Fibroblast of skin of scalp (primary cell): ENCODE data around the gene ZNG1C. TPM values are rescaled to one million over a fixed set of nuclear protein-coding genes. Genes with fewer than 3 reads are reported as not detected.
"Not testable (repeated sequence)": the region's sequence is repeated elsewhere in the genome, so short reads cannot be mapped to it uniquely, and the experiment has no call there.

ENCODE experiments used
- DNase-seq: peaks from one replicate; pipeline ENCODE4 v3.0.0-alpha.2; 2013
- polyA plus RNA-seq, 2 experiments: library from polyadenylated mRNA; unstranded; fragments of 120-200 nt; gene quantifications; one replicate each; pipeline ENCODE4 v1.2.1, GENCODE V29; 2013; ENCODE audit not compliant: insufficient read length in 2 of 2

ZNG1C gene
- polyA plus RNA-seq (2013, experiment 1 of 2; ENCODE audit: insufficient read length): 31.1 TPM
- 20.8 TPM for polyA plus RNA-seq (2013, experiment 2 of 2; ENCODE audit: insufficient read length)

GRCh38 chr9:68241683-68242082 is at the start of gene ZNG1C:
Gene ZNG1C (plus strand): TSS chr9:68241983. CDS start chr9:68242032, 49 bp downstream.
- DNase-seq: not testable (repeated sequence)

GRCh38 chr9:68242437-68242836 is 654 bp downstream of the ZNG1C start:
- DNase-seq: not testable (repeated sequence)

GRCh38 chr9:68281041-68281440 is 39.3 kb downstream of the ZNG1C start:
- DNase-seq: not testable (repeated sequence)

GRCh38 chr9:68302567-68302966 is 60.8 kb downstream of the ZNG1C start, which contains the start of gene FOXD4L3:
Gene FOXD4L3 (plus strand): TSS chr9:68302867. CDS start chr9:68302952, 85 bp downstream.
- DNase-seq: not testable (repeated sequence)

- not testable (repeated sequence) for DNase-seq
These were observed 62.0 kb downstream of the ZNG1C start for GRCh38 chr9:68303771-68304170.

DNA sequence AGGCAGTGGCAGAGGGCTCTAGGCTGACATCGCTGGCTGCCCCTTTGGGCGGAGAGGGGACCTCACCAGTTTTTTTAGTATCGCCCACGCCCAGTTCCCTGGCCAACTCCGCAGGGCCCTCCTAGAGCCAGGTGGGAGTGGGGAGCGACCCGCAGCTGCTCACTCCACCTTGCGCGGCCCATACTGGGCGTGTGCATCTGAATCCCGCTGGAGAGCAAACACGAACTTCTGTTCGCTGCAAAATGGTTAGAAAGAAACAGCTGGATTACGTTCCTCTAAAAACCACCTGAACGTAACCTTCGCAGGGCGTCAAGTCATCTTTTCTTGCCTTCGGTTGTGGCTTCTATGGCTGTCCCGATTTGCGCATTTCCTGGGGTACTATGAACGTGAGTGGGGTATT is 62.4 kb downstream of the ZNG1C start:
- not testable (repeated sequence) for DNase-seq

GRCh38 chr9:68304777-68305176 is 63.0 kb downstream of the ZNG1C start:
- not testable (repeated sequence) for DNase-seq

DNA sequence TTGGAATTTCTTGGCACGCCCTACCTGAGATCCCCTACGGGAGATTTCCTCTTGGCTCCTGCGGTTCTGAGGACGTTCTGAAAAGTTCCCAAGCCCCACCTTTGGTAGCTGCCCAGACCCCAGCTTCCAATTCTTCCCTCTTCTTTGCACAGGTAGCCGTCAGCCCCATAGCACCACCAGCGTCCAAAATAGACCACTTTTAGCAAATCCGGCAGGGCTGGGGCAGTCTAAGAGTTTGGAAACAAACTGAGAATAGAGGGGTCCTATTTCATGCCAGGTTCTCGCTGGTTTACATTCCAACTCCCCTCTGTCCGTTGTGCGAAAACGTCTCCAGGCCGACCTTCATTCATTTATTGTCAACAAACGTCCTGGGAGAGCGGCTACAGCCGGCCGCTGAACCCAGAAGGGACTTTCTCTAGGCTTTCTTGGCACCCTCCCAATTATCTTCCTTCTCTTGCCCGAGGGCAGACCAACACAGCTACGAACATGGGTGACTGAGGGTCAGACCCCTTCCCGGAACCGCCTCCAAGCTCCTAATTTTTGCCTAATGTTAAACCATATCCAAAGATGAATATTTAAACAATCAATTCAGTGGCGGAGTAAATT is 64.0 kb downstream of the ZNG1C start:
- not testable (repeated sequence) for DNase-seq

DNA sequence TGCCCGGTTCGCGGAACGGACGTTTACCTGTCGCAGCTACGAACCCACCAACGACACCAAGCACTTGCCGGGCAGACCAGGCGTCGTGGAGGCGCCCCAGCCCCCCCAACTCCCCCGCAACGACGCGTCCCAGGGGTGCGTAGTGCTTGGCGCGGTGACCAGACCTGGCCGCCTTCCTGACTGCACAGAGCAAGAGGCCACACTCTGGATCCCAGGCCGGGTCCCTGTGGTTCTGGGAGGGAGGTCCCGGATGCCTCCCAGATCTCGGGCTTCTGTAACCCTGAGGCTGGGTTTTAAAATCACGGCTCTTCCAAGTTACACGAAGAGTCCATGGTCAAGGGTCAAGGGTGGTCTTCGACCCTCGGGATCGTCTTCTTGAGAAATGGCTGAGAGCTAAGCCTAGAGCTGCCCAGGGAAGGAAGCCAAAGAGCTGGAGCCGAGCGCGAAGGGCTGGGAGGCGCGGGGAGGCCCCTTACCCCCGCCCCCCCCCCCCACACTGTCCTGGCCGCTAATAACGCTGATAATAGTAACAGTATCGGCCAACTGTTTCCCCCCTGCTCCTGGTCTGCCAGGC is 64.7 kb downstream of the ZNG1C start:
- DNase-seq: not testable (repeated sequence)

GRCh38 chr9:68307127-68307526 is 65.3 kb downstream of the ZNG1C start:
- not testable (repeated sequence) for DNase-seq

DNA sequence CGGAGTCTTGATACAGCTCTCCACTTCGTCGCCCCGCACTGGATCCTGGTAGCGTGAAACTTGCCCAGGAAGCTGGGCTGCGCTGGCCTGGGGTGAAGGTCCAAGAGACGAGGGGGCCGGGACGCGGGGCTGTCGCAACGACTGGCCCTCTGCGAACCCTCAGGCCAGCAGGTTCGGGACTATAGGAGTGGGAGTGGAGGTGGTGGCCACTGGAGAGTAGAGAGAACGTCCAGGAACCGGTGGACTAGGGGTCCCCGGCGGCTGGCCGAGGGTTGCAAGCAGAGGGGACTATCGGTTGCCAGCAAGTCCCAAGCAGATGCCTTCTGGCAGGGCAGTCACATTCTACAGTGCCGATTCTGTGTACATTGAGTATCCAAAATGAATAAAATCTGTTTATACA is 65.9 kb downstream of the ZNG1C start:
- not testable (repeated sequence) for DNase-seq

GRCh38 chr9:68311208-68311607 is 69.4 kb downstream of the ZNG1C start:
- DNase-seq: not testable (repeated sequence)

- not testable (repeated sequence) for DNase-seq
These were observed 76.4 kb downstream of the ZNG1C start for GRCh38 chr9:68318209-68318608.

DNA sequence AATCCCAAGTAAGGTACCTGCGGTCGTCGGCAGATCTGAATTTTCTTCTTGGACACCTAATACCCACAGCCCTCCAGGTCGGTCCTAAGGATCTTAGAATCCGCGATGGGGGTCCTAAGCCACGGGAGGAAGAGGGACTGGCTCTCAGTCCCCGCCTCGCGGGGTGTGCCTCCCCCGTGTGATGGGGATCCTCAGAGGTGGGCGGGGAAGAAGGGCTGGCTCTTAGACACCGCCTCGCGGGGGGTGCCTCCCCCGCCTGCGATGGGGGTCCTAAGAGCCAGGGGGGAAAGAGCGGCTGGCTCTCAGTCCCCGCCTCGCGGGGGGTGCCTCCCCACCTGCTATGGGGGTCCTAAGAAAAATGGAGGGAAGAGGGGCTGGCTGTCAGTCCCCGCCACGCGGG is 82.0 kb downstream of the ZNG1C start:
- DNase-seq: not testable (repeated sequence)

DNA sequence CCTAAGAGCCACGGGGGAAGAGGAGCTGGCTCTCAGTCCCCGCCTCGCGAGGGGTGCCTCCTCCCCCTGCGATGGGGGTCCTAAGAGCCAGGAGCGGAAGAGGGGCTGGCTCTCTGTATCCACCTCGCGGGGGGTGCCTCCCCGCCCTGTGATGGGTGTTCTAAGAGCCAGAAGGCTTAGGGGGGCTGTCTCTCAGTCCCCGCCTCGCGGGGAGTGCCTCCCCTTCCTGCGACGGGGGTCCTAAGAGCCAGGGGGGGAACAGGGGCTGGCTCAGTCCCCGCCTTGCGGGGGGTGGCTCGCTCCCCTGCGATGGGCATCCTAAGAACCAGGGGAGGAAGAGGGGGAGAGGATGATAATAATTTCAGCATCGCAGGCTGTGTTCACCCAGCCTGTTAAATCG is 82.7 kb downstream of the ZNG1C start:
- not testable (repeated sequence) for DNase-seq

DNA sequence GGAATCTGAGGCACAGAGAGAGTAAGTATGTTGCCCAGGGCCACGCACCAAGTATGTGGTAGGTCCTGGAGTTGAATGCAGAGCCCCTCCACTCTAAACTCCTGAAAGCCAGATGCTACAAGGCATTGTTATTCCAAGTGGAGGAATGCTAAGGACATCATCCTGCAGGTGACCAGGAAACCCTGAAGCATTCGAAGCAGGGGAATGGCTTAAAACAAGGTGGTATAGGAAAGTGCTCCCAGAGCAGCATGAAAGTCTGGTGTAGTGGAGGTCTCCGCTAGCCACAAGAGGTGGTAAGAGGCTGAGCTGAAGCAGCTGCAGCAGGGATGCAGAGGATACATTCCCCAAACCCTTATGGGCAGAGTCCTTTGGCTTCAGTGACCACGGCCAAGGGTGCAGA is 87.3 kb downstream of the ZNG1C start:
- DNase-seq: not testable (repeated sequence)

DNA sequence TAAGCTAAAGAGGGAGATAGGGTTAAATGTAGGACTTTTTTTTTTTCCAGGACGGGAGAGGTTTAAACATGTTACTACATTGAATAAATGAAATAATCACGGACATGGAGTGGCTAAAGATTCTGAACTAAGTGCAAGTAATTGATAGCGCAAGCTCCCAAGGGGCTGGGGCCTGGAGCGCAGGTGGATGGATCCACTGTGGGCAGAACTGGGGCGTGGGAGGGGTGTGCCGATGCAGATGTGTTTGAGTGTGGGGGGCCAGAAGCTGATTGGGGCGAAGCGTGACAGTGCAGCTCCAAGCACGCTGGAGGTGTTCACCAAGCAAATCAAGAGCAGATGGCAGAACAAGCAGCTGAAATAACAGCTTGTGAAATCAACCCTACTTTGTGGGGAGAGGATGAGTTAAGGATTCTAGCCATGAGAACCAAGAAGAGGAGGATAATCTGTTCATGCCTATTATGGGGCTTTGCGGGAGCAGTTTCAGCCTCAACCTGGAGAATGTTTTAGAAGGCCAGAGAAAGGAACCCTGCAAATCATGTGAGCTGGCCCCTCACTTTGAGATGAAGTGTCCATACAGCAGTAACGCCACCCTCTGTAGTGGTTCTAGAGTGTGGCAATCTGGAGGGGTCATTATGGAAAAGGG is 88.9 kb downstream of the ZNG1C start:
- DNase-seq: not testable (repeated sequence)

DNA sequence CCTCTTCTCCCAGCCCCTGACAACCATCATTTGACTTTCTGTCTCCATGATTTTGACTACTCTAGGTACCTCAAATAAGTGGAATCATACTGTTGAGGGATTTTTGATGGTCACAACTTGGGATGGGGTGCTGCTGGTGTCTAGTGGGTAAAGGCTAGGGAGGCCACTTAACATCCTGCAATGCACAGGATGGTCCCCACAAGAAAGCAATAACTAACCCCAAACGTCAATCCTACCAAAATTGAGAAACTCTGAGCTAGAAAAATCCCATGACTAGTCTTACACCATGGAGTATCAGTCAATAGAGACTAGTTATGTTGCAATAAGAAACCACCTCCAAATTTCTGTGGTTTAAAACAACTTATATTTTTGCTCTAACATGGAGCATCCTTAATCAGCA is 90.3 kb downstream of the ZNG1C start:
- not testable (repeated sequence) for DNase-seq

GRCh38 chr9:68335935-68336334 is 94.2 kb downstream of the ZNG1C start:
- DNase-seq: not testable (repeated sequence)

DNA sequence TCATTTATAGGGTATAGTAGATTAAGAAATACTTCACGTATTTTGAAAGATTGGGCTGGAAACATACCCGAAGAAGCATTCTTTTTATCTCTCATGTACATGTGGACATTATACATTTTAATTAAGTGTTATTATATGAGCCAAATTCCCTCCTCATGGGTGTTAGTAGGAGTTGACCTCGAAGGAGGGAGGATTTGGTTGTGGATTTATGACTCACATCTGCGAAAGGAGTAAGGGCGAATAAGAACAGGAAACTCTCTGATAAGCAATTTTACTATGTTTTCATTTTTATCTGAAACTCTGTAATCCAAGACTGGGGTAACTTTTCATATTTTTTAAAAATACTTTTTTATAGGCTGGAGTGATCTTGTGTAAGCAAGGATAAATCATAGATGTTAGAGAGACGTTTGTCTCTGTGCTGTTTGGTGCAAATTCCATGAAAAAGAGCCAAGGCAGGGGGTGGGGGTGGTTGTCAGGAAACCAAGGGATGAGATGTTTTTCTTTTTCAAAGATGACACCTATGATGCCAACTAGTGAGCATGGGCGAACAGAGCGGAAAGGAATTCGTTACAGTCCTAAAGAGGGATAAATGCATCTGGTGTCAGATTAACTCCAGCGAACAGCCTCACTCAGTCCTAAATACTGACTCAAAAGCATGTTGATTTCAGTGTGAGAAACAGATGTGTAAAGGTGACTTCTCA is 95.0 kb downstream of the ZNG1C start:
- not testable (repeated sequence) for DNase-seq

GRCh38 chr9:68338000-68338399 is 96.2 kb downstream of the ZNG1C start:
- not testable (repeated sequence) for DNase-seq

GRCh38 chr9:68342265-68343025 is 100.7 kb downstream of the ZNG1C start:
- not testable (repeated sequence) for DNase-seq
